SU-DHL-6 (cell line): ENCODE measurements around the gene MTOR.

Experiments
- H2AFZ ChIP-seq: fragments of 200-600 bp; sonication (generic); 2 replicates; pipeline ENCODE4 v1.6.1; 2014; ENCODE audit warnings: low read depth, mild to moderate bottlenecking, moderate library complexity, mixed read lengths, antibody characterized with exemption, low read length; ENCODE audit not compliant: severe bottlenecking
- H3F3A ChIP-seq: fragments of 200-600 bp; shearing (Covaris generic); 2 replicates; pipeline ENCODE4 v1.6.0; 2016; ENCODE audit warnings: antibody characterized with exemption, mild to moderate bottlenecking; ENCODE audit not compliant: insufficient read depth
- H3K27ac ChIP-seq: fragments of 200-600 bp; sonication (generic); 2 replicates; pipeline ENCODE4 v1.5.1; 2016; ENCODE audit warnings: low read depth, mild to moderate bottlenecking, low read length, moderate library complexity, mixed read lengths
- H3K27me3 ChIP-seq: fragments of 200-600 bp; sonication (generic), shearing (Covaris generic); 2 replicates; pipeline ENCODE4 v1.6.0; 2014; ENCODE audit warnings: mild to moderate bottlenecking, low read length
- H3K36me3 ChIP-seq: fragments of 200-600 bp; sonication (generic); 2 replicates; pipeline ENCODE4 v1.6.1; 2014; ENCODE audit warnings: mild to moderate bottlenecking, low read length, mixed read lengths
- H3K4me2 ChIP-seq: fragments of 300-600, 200-600 bp; shearing (Covaris generic), sonication (generic); 2 replicates; pipeline ENCODE4 v1.6.0; 2014; ENCODE audit warnings: low read length, low read depth, mild to moderate bottlenecking; ENCODE audit not compliant: poor library complexity, severe bottlenecking
- H3K4me3 ChIP-seq: fragments of 200-600 bp; sonication (generic); 2 replicates; pipeline ENCODE4 v1.5.1; 2014; ENCODE audit warnings: antibody characterized with exemption, low read length, mild to moderate bottlenecking, mixed read lengths; ENCODE audit not compliant: insufficient read depth, poor library complexity, severe bottlenecking
- H3K79me2 ChIP-seq: fragments of 200-600 bp; sonication (generic); 2 replicates; pipeline ENCODE4 v1.6.1; 2014; ENCODE audit warnings: mild to moderate bottlenecking, low read length, moderate library complexity; ENCODE audit not compliant: insufficient read depth
- H3K9ac ChIP-seq: fragments of 200-600 bp; sonication (generic); 2 replicates; pipeline ENCODE4 v1.7.0; 2014; ENCODE audit warnings: mild to moderate bottlenecking, low read length
- H3K9me2 ChIP-seq: fragments of 200-600 bp; sonication (generic); replicated peaks from 2 replicates; pipeline ENCODE4 v1.6.1; 2014; ENCODE audit warnings: low read length; ENCODE audit not compliant: insufficient read depth
- H3K9me3 ChIP-seq: fragments of 200-600 bp; sonication (generic); 2 replicates; pipeline ENCODE4 v1.6.1; 2014; ENCODE audit warnings: low read length, mixed read lengths; ENCODE audit not compliant: insufficient read depth
- H4K20me1 ChIP-seq: fragments of 200-600 bp; sonication (generic); 2 replicates; pipeline ENCODE4 v1.6.1; 2014; ENCODE audit warnings: low read depth, mild to moderate bottlenecking, antibody characterized with exemption, low read length, moderate library complexity, mixed read lengths
- EZH2phosphoT487 ChIP-seq: fragments of 200-600 bp; sonication (generic), shearing (Covaris generic); conservative IDR thresholded peaks from 2 replicates; pipeline ENCODE4 v1.6.1; 2018; ENCODE audit warnings: mild to moderate bottlenecking, antibody characterized with exemption, low read length, moderate library complexity, mixed read lengths
- TF ChIP-seq, protein P1 (sequence below): fragments of 200-600 bp; sonication (generic); IDR thresholded peaks from one replicate; pipeline ENCODE4 v1.5.1; 2017; ENCODE audit warnings: antibody characterized with exemption, mild to moderate bottlenecking, low read length, moderate library complexity; ENCODE audit not compliant: insufficient read depth, poor library complexity, severe bottlenecking

The MTOR gene

DNA sequence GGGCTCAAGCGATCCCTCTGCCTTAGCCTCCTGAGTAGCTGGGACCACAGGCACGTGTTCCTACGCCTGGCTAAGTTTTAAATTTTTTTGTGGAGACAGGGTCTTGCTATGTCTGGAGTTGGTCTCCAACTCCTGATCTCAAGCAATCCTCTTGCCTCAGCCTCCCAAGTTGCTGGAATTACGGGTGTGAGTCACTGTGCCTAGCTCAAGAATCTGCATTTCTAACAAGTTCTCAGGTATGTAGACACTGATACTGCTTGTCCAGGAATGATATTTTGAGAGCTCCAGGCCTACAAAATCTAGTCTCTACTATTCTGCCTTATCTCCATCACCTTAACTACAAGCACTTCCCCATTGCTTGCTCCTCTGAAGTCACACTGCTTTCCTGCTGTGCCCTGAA lies 50.9 kb downstream of the MTOR start:
- Histone ChIP-seq H2AFZ (no peak overlapping the region), H3K27ac (no peak overlapping the region), H4K20me1 (no peaks in the 10 kb centered on the region), H3K27me3 (no peaks in the 10 kb centered on the region), H3K4me3 (no peak overlapping the region), H3K4me2 (no peak overlapping the region), H3K9me3 (no peaks in the 10 kb centered on the region), H3K79me2 (no peaks in the 10 kb centered on the region), H3K9me2 (no peaks in the 10 kb centered on the region), H3F3A (no peaks in the 10 kb centered on the region), H3K9ac (no peak overlapping the region), H3K36me3 (peaks cover 4% of the 10 kb centered on the region; the same call in 1 of the 2 replicates)
- no peak for TF ChIP-seq EZH2phosphoT487
- TF ChIP-seq, protein P1, sequence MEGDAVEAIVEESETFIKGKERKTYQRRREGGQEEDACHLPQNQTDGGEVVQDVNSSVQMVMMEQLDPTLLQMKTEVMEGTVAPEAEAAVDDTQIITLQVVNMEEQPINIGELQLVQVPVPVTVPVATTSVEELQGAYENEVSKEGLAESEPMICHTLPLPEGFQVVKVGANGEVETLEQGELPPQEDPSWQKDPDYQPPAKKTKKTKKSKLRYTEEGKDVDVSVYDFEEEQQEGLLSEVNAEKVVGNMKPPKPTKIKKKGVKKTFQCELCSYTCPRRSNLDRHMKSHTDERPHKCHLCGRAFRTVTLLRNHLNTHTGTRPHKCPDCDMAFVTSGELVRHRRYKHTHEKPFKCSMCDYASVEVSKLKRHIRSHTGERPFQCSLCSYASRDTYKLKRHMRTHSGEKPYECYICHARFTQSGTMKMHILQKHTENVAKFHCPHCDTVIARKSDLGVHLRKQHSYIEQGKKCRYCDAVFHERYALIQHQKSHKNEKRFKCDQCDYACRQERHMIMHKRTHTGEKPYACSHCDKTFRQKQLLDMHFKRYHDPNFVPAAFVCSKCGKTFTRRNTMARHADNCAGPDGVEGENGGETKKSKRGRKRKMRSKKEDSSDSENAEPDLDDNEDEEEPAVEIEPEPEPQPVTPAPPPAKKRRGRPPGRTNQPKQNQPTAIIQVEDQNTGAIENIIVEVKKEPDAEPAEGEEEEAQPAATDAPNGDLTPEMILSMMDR: no peak

DNA sequence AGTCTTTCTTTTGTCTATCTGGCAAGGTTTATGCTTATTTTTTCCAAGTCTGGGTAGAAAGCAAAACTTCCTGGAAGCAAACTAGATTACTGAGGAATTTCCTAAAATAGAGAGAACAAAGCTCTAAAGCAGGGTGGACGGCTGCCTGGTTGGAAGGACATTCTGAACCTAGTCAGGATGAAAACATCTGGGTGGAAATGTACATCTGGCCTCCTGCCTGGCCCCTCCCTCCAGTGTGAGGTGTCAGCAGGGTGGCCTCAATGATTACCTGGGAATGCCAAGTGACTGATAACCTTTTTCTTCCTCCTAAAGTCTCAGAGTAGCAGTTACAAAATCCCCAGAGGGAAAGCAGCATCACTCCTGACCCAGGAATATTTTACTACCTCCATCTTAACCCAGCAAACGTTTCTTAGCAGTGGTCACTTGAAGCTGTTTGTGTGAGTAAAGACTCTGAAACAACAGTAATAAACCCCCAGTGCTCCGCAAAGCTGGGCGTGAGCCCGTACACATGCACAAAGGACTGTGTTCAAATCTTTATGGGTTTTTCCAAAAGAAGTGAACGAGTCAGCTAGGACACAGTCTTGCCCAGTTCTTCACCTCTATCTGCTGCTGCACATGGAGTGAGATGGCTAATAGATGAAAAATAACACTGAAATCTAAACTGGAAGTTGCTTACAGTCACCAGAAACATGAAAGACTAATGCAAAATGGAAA lies 54.3 kb downstream of the MTOR start:
- no peak overlapping the region for H3K9ac ChIP-seq
- H3K9me2 ChIP-seq: no peaks in the 10 kb centered on the region
- no peaks in the 10 kb centered on the region for H4K20me1 ChIP-seq
- no peak overlapping the region for H3K27ac ChIP-seq
- no peaks in the 10 kb centered on the region for H3K79me2 ChIP-seq
- H3F3A ChIP-seq: no peaks in the 10 kb centered on the region
- H3K4me3 ChIP-seq: no peak overlapping the region
- H3K36me3 ChIP-seq: 0 out of 2 replicates have a peak, but pooled peaks cover 4% of the 10 kb centered on the region
- no peak overlapping the region for H2AFZ ChIP-seq
- TF ChIP-seq EZH2phosphoT487: no peak
- TF ChIP-seq, protein P1: no peak
- no peak overlapping the region for H3K4me2 ChIP-seq
- no peaks in the 10 kb centered on the region for H3K9me3 ChIP-seq
- H3K27me3 ChIP-seq: no peaks in the 10 kb centered on the region

DNA sequence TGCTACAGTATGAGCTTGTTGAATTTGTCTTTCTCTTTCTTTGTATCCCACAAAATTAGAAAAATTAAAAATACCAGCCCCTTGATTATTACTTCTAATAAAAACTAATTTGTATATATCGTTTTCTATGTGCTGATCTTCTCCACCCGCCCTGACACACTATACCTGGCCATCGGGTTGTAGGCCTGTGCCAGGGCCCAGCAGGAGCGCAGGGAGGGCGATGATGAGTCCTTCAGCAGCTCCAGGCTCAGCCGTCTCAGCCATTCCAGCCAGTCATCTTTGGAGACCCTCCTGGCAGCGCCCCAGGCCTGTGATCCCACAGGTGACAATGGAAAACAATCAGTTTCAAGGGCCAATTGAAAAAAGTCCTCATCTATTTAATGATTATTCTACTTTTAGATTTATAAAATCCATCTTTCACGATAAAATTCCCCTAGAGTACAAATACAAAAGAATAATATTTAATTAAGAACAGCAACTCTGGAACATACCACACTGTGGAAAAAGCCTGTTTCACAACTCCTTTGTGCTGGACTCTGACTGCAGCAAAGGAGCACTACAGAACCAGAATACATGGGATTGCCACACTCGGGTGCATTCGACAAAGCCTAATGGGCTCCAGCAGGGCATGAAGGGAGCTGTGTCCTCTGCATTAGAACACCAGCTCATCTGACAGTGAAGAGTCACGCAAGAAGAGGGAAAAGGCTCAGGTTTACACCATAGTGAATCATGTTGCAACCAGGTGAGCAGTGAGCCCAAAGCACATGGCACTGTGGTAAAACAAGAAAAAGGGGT lies 57.8 kb downstream of the MTOR start:
- H3K36me3 ChIP-seq: peaks cover 4% of the 10 kb centered on the region; the same call in 1 of the 2 replicates
- no peak overlapping the region for H3K9ac ChIP-seq
- no peaks in the 10 kb centered on the region for H3K9me3 ChIP-seq

More for the DNA sequence above, 57.8 kb downstream of the MTOR start:
- Histone ChIP-seq H3K27ac (no peak overlapping the region), H4K20me1 (no peaks in the 10 kb centered on the region), H3K79me2 (no peaks in the 10 kb centered on the region), H3F3A (no peaks in the 10 kb centered on the region), H3K4me3 (no peak overlapping the region), H3K9me2 (no peaks in the 10 kb centered on the region), H3K4me2 (no peak overlapping the region), H2AFZ (no peak overlapping the region), H3K27me3 (no peaks in the 10 kb centered on the region)
- no peak for TF ChIP-seq EZH2phosphoT487
- TF ChIP-seq, protein P1: no peak
